HG03095 (cell line): ENCODE data around the gene RPSA.
"Not testable (repeated sequence)": the region's sequence is repeated elsewhere in the genome, so short reads cannot be mapped to it uniquely, and the experiment has no call there.

Source experiments
- ATAC-seq: cut with Tn5 transposase; IDR thresholded peaks from one replicate; pipeline ENCODE4 v1.9.1; 2021; ENCODE audit warnings: moderate library complexity; ENCODE audit not compliant: unreplicated experiment

RPSA gene

GRCh38 chr3:39406368-39407258 is at the start of gene RPSA:
Gene RPSA, plus strand, starts transcription at chr3:39406720. Its CDS starts 934 bp downstream, at chr3:39407654.
- ATAC-seq: peak; percentile 87

GRCh38 chr3:39358333-39358732 is 48.2 kb upstream of the RPSA start:
- ATAC-seq: no peak

GRCh38 chr3:39361252-39361927 is 45.1 kb upstream of the RPSA start:
- no peak for ATAC-seq

- no peak for ATAC-seq
Observed at GRCh38 chr3:39362192-39362591, 44.3 kb upstream of the RPSA start.

GRCh38 chr3:39362812-39363211 is 43.7 kb upstream of the RPSA start:
- ATAC-seq: no peak

GRCh38 chr3:39370450-39370849 is 36.1 kb upstream of the RPSA start:
- not testable (repeated sequence) for ATAC-seq

- ATAC-seq: no peak
Observed at GRCh38 chr3:39372833-39373232, 33.7 kb upstream of the RPSA start.

- peak; percentile 48 for ATAC-seq
Observed at GRCh38 chr3:39376959-39377634, 29.4 kb upstream of the RPSA start.

- ATAC-seq: peak; percentile 57
Observed at GRCh38 chr3:39378088-39378487, 28.4 kb upstream of the RPSA start.

- ATAC-seq: no peak
Observed at GRCh38 chr3:39378957-39379777, 27.4 kb upstream of the RPSA start.

GRCh38 chr3:39379778-39380155 is 26.8 kb upstream of the RPSA start:
- no peak for ATAC-seq

GRCh38 chr3:39381432-39381831 is 25.1 kb upstream of the RPSA start:
- no peak for ATAC-seq

- peak; percentile 65 for ATAC-seq
Observed at GRCh38 chr3:39383045-39383880, 23.3 kb upstream of the RPSA start, which contains the start of gene SLC25A38. Gene SLC25A38, plus strand, starts transcription at chr3:39383370. Its CDS starts 355 bp downstream, at chr3:39383725.

- ATAC-seq: peak; percentile 76
Observed at GRCh38 chr3:39383881-39384664, 22.4 kb upstream of the RPSA start.

GRCh38 chr3:39384665-39385000 is 21.9 kb upstream of the RPSA start:
- ATAC-seq: no peak

- ATAC-seq: no peak
Observed at GRCh38 chr3:39385456-39386090, 20.9 kb upstream of the RPSA start.

- no peak for ATAC-seq
Observed at GRCh38 chr3:39386318-39386717, 20.2 kb upstream of the RPSA start.

- ATAC-seq: no peak
Observed at GRCh38 chr3:39387411-39387975, 19.0 kb upstream of the RPSA start.
